Heart left ventricle (tissue), 16 donors: Measurements from ENCODE around the gene FBXL7. TPM values are rescaled to one million over a fixed set of nuclear protein-coding genes. Genes with fewer than 3 reads are reported as not detected.

Experiments used
- ATAC-seq, 4 donors: fragments of 200-7000 bp; cut with Tn5 transposase; one replicate each; pipeline ENCODE4 v1.9.1; 2020 to 2022; ENCODE audit warnings: moderate library complexity in 4 of 4, mild to moderate bottlenecking in 3 of 4, moderate number of reproducible peaks in 1 of 4
- DNase-seq, 5 donors: peaks; one replicate each; pipeline ENCODE4 v3.0.0-alpha.2; 2020
- H3K27ac ChIP-seq, 12 donors: fragments of 200-600 bp; sonication (generic) in 4 of 12; one replicate each; pipeline versions ENCODE4 v1.5.0 to v1.8.0; 2016 to 2022; ENCODE audit warnings: mild to moderate bottlenecking in 2 of 12
- H3K27me3 ChIP-seq, 9 donors: fragments of 200-600 bp; sonication (generic) in 2 of 9; one replicate each; pipeline versions ENCODE4 v1.5.1 to v1.8.0; 2016 to 2022; ENCODE audit warnings: mild to moderate bottlenecking in 3 of 9
- H3K36me3 ChIP-seq, 9 donors: fragments of 200-600 bp; sonication (generic) in 2 of 9; one replicate each; pipeline versions ENCODE4 v1.5.0 to v1.8.0; 2018 to 2022; ENCODE audit warnings: mild to moderate bottlenecking in 2 of 9
- H3K4me1 ChIP-seq, 12 donors: fragments of 200-600 bp; sonication (generic) in 4 of 12; one replicate each; pipeline versions ENCODE4 v1.5.0 to v1.8.0; 2016 to 2022; ENCODE audit warnings: mild to moderate bottlenecking in 3 of 12
- H3K4me3 ChIP-seq, 12 donors: fragments of 200-600 bp; sonication (generic) in 4 of 12; one replicate each; pipeline versions ENCODE4 v1.5.0 to v1.8.0; 2017 to 2022; ENCODE audit warnings: mild to moderate bottlenecking in 9 of 12, moderate library complexity in 4 of 12
- H3K9me3 ChIP-seq, 12 donors: fragments of 200-600 bp; sonication (generic) in 4 of 12; one replicate each; pipeline versions ENCODE4 v1.5.0 to v1.8.0; 2016 to 2022; ENCODE audit warnings: mild to moderate bottlenecking in 1 of 12
- CTCF ChIP-seq, 12 donors: fragments of 200-600 bp; sonication (generic) in 4 of 12; IDR thresholded peaks; one replicate each; pipeline versions ENCODE4 v1.5.0 to v1.8.0; 2018 to 2022; ENCODE audit warnings: antibody characterized with exemption in 12 of 12, mild to moderate bottlenecking in 5 of 12
- POLR2A ChIP-seq, 2 donors: fragments of 450-650 bp; IDR thresholded peaks; one replicate each; pipeline ENCODE4 v1.6.1; 2017; ENCODE audit warnings: antibody characterized with exemption in 2 of 2, mild to moderate bottlenecking in 2 of 2, moderate library complexity in 2 of 2
- WGBS, 4 donors: extraction: QIAGEN DNeasy Blood & Tissue Kit in 2 of 4; methylation state at CpG; one replicate each; pipeline versions ENCODE4 v1.1.5 to v1.1.7; 2013 to 2018; 5-methylcytosine and 5-hydroxymethylcytosine counted together
- intact Hi-C, 10 donors: fragments of 100-400 bp; cut with DNase I; formaldehyde crosslinking; loops; one replicate each; pipeline versions ENCODE4 v1.11.1 to v1.14.2; 2022
- polyA plus RNA-seq, 2 donors: library from polyadenylated mRNA; stranded (reverse); fragments of 200-250 nt; gene quantifications; one replicate each; pipeline ENCODE4 v1.2.3, GENCODE V29; 2013
- total RNA-seq, 9 donors: library from RNA; depleted of rRNA in 2 of 9; stranded (reverse); fragments of >200 nt in 2 of 9; fragmentation: NEBNext Ultra II Directional in 3 of 9; extraction: Animal tissue kit (Norgen Biotek cat#: 25700) in 3 of 9; gene quantifications; one replicate each; pipeline versions ENCODE4 v1.1.0 to v1.2.4, GENCODE V29; 2016 to 2023
- donor health status: ischemic (EF 13 %, LVEDD 7.1; RV severe dilation, severe dysfunction).
- donor health status: healthy with polysubstance abuse.
- donor health status: DM: no; HTN: yes; CAD: no.
- donor health status: DM: no; HTN: no; CAD: no.
- donor health status: ischemic (EF 25% LVEDD 6.9; RV normal size, moderate dysfunction).
- donor health status: ischemic (EF 25% LVEDD 5.7; RV mildly dilated, moderate dysfunction).
- donor health status: healthy.
- donor health status: DM: yes; HTN: yes; CAD: no.
- donor health status: ischemic (EF 35%, LVEDD 5.7; RV mildly dilated, moderate dysfunction).
- donor health status: nonischemic (EF 11% LVEDD 7.7; RV severe dilation, severe dysfunction).
- donor health status: DM: yes; HTN: yes; CAD: no.
- donor health status: PGD.
- donor health status: ischemic (EF 29% LVEDD 5.4; RV normal size, mild dysfunction).
- donor health status: nonischemic (EF 23%, LVEDD 6.1; RV moderate dilation, normal function).

Gene FBXL7
- total and polyA plus RNA-seq, 11 donors: 8.7 to 27.6 (median 24.3) TPM

GRCh38 chr5:15549961-15550360, 50.0 kb downstream of the FBXL7 start:
- 50 to 79% (median 56%) methylated on average over 1 of the region's 1 CpG for WGBS, 4 donors
- H3K4me1 ChIP-seq: peaks cover 0 to 22% (median 0%) of the 10 kb centered on the region in 12 donors
- intact Hi-C loops: no loop called here
- no peak overlapping the region for H3K27ac ChIP-seq
- H3K27me3 ChIP-seq: no peaks in the 10 kb centered on the region
- no peak overlapping the region for H3K4me3 ChIP-seq
- peaks cover 0 to 3% (median 0%) of the 10 kb centered on the region in 9 donors for H3K36me3 ChIP-seq
- DNase-seq (no peak), ATAC-seq (no peak)
- H3K9me3 ChIP-seq: no peaks in the 10 kb centered on the region
- TF ChIP-seq POLR2A (IDR thresholded peaks at IDR 0.05) (no peak), CTCF (IDR thresholded peaks at IDR 0.05) (no peak)

- Histone ChIP-seq H3K4me1 (peaks cover 0 to 22% (median 0%) of the 10 kb centered on the region in 12 donors), H3K4me3 (no peak overlapping the region), H3K27me3 (no peaks in the 10 kb centered on the region), H3K27ac (no peak overlapping the region), H3K36me3 (peaks cover 0 to 3% (median 0%) of the 10 kb centered on the region in 9 donors), H3K9me3 (no peaks in the 10 kb centered on the region)
- no peak for TF ChIP-seq POLR2A (IDR thresholded peaks at IDR 0.05)
- no peak for TF ChIP-seq CTCF (IDR thresholded peaks at IDR 0.05)
- WGBS, 4 donors: 69 to 86% (median 74%) methylated on average over 4 of the region's 4 CpGs
- DNase-seq (no peak), ATAC-seq (peak in 2 of 4 donors; percentile 49 to 62)
- intact Hi-C loops: no loop called here
Measured at GRCh38 chr5:15550502-15551112, 50.6 kb downstream of the FBXL7 start.

- ATAC-seq (no peak), DNase-seq (no peak)
- TF ChIP-seq POLR2A (IDR thresholded peaks at IDR 0.05) (no peak), CTCF (IDR thresholded peaks at IDR 0.05) (no peak)
- H3K4me3 ChIP-seq: no peak overlapping the region
- no peaks in the 10 kb centered on the region for H3K27me3 ChIP-seq
- peaks cover 0 to 22% (median 0%) of the 10 kb centered on the region in 12 donors for H3K4me1 ChIP-seq
- intact Hi-C loops: no loop called here
- H3K9me3 ChIP-seq: no peaks in the 10 kb centered on the region
- peaks cover 0 to 3% (median 0%) of the 10 kb centered on the region in 9 donors for H3K36me3 ChIP-seq
- H3K27ac ChIP-seq: no peak overlapping the region
- WGBS, 4 donors: 70 to 76% (median 72%) methylated on average over 4 of the region's 4 CpGs
Measured at GRCh38 chr5:15551113-15551504, 51.1 kb downstream of the FBXL7 start.

GRCh38 chr5:15554542-15554941, 54.6 kb downstream of the FBXL7 start:
- no peaks in the 10 kb centered on the region for H3K9me3 ChIP-seq
- H3K36me3 ChIP-seq: peaks cover 0 to 5% (median 0%) of the 10 kb centered on the region in 9 donors
- ATAC-seq (no peak), DNase-seq (no peak)
- TF ChIP-seq CTCF (IDR thresholded peaks at IDR 0.05) (no peak), POLR2A (IDR thresholded peaks at IDR 0.05) (no peak)
- H3K4me1 ChIP-seq: peaks cover 0 to 18% (median 7%) of the 10 kb centered on the region in 12 donors
- intact Hi-C loops: no loop called here
- no peak overlapping the region for H3K4me3 ChIP-seq
- 82 to 89% (median 85%) methylated on average over 1 of the region's 1 CpG for WGBS, 4 donors
- H3K27ac ChIP-seq: no peak overlapping the region
- no peaks in the 10 kb centered on the region for H3K27me3 ChIP-seq
